Embryonic facial prominence (tissue), 1 donor: Measurements from ENCODE around the gene TMEM129.

Source experiments
- DNase-seq: peaks from one replicate; pipeline ENCODE4 v3.0.0-alpha.2; 2016; ENCODE audit errors: extremely low spot score

TMEM129 gene

GRCh38 chr4:1745165-1745564 is 24.0 kb upstream of the TMEM129 start:
- DNase-seq: no peak

- no peak for DNase-seq
These were observed 23.4 kb upstream of the TMEM129 start for GRCh38 chr4:1744552-1744951.

DNA sequence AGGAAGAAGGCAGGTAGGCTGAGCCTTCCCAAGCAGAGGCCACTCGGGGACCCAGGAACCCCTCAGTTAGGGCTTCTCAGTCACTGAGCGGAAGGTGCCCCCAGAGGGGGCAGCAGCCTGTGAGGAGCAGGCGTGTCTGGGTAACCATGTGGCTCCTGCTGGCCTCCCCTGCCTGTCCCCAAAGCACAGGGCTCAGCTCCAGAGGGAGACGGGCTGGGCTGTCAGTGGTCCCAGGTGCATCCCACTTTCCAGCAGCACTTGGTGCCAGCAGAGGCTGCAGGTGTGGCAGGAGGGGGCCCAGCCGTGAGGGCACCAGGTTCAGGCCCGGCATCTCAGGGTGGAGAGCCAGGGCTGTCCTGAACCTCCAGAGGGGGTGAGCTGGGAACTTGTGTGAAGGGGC is 22.9 kb upstream of the TMEM129 start:
- no peak for DNase-seq

GRCh38 chr4:1743551-1743950 is 22.4 kb upstream of the TMEM129 start:
- DNase-seq: no peak

GRCh38 chr4:1741208-1741607 is 20.1 kb upstream of the TMEM129 start:
- no peak for DNase-seq

DNA sequence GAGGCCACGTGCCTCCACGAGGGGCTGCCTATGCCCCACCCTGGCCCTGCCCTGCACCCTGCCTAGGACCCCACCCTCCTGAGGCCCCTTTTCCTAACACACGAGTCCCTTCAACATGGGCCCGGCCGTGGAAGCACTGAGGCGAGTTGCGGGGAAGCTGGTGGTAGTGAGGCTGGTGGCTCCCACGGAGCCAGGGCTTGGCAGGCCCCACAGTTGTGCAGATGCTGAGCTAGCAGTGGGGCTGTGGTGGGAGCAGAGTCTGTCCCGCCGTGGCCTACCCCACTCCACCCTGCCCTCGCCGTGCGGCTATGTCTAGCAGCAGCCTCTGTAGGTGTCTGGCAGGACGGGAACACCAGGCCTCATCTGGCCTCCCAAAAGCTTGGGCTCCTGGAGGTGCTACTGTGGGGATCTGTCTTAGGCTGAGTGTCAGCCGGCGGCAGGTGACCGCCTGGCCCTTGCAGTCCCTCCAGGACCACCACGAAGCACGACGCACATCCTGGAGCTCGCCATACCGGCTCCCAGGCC is 19.0 kb upstream of the TMEM129 start:
- no peak for DNase-seq

DNA sequence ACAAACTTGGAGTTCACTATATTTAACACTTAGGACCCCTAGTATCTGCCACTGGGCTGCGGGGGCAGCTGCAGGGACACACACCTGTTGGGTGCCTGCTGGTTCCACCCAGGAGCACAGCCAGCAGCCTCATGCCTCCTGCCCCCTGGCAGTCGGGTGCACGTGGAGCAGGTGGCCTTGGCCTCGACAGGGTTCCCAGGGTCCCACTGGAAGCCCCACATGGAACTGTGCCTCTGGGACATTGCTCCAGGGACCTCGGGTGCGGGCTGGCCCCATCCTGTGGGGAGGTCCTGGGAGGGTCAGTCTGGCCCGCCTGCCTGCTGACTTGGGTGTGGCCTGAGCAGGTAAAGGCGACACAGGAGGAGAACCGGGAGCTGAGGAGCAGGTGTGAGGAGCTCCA is 18.2 kb upstream of the TMEM129 start:
- DNase-seq: no peak

DNA sequence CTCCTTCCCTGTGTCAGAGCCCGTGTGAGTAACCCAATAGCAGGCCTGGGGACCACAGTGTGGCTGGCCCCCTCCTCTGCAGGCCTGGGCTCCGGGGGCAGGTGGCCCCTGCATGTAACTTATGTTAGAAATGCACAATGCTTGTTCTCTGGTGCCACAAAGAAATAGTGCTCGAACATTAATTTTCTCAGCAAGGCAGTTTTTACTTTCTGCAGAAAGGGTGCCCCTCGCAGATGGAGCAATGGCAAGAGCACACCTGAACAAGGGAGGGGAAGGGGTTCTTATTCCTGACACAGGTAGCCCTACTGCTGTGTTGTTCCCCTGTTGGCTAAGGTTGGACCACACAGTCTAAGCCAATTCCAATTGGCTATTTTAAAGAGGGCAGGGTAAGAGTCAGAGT is 17.3 kb upstream of the TMEM129 start:
- no peak for DNase-seq

DNA sequence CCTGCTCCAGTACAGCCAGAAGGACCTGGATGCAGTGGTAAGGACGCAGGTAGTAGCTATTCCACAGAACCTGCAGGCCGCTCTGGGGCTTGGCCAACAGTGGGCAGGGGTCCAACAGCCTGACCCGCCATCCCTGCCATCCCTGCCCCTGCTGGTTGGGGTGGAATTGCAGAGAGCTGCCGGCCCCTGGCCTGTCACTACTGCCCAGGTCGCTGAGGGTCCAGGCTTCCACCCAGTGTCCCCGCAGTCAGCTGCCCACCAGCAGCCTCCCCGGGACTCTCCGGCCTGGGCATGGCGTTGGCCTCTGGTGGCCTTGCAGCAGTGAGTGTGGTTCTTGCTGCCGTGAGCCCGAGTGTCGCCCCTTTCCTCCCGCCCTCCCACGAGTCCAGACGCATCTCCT is 16.5 kb upstream of the TMEM129 start:
- no peak for DNase-seq

GRCh38 chr4:1736812-1737211 is 15.7 kb upstream of the TMEM129 start:
- no peak for DNase-seq

GRCh38 chr4:1735215-1735614 is 14.1 kb upstream of the TMEM129 start:
- DNase-seq: no peak

DNA sequence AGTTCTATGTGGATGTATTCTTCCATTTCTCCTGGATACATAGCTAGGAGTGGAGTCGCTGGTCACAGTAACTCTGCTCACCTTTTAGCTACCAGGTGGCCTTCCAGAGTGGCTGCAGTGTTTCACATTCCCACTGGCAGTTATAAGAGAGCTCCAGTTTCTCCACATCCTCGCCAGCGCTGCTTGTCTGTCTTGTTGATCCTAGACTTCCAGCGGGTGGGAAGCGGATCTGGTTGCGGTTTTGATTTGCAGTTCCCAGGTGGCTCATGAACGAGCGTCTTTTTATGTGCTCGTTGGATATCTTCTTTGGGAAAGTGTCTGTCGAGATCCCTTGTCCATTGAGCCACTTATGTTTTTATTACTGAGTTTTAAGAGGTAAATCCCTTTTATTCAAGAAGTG is 11.8 kb upstream of the TMEM129 start:
- no peak for DNase-seq

- no peak for DNase-seq
These were observed 10.1 kb upstream of the TMEM129 start for GRCh38 chr4:1731180-1731579.

- no peak for DNase-seq
These were observed 9.5 kb upstream of the TMEM129 start for GRCh38 chr4:1730532-1731135.

- DNase-seq: no peak
These were observed 7.2 kb upstream of the TMEM129 start for GRCh38 chr4:1728061-1728980.

DNA sequence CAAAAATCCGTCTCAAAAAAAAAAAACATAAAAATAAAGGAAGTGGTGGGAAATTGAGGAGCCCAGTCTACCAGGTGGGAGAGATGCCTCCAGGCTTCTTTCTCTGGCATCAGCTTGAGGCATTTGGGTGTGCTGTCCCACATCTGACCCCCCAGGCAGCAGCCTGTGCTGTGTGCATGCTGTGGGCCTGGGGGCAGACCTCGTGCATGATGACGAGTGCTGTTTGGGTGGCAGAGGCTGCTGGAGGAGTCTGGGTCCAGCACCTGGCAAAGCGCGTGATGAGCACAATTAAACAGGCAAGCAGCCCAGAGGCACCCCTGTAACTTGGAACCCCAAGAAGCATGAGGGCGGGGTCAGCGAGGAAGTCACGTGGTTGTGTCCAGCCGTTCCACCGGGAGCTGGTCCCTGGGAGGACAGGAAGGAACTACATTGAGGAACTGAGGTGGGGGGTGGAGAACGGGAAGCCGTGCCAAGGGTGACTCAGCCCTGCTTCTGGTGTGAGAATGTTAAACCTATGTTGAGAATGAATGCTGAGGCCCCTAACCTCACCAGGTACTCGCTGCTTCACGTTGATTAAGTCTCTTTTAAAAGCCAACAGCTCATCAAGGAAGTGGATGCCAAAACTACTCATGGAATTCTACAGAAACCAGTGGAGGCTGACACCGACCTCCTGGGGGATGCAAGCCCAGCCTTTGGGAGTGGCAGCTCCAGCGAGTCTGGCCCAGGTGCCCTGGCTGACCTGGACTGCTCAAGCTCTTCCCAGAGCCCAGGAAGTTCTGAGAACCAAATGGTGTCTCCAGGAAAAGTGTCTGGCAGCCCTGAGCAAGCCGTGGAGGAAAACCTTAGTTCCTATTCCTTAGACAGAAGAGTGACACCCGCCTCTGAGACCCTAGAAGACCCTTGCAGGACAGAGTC is 6.3 kb upstream of the TMEM129 start:
- DNase-seq: no peak

DNA sequence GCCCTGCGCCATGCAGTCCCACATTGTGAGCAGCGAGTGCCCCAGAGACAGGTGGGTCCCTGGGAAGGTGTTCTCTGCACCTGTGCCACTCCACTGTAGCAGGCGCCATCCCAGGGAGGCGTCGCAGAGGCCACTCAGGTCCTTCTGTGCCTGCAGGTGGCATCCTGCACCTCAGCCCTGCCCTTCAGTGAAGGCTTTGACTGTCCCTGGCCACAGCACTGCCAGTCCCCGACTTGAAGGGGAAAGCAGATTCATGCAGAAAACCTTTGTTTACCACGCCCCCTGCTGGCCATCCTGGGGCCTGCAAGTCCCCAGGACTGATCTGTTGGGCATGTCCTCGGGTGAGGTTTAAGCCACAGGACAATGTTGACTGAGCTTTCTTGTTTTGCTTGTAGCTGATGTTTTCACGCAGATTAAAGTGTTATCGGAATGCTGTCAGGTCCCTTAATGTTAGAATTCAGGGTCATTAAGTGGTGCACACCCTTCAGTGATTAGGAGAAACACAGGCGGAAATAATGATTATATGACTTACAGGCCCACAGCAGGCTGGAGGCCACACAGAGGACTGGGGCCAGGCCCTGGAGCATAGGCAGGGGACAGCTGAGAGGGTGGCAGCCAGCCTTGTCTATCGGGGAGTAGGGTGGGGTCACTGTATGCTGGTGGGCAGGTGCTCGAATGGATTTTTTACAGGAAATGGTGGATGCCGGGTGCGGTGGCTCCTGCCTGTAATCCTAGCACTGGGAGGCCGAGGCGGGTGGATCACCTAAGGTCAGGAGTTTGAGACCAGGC is 5.2 kb upstream of the TMEM129 start:
- no peak for DNase-seq

- DNase-seq: no peak
These were observed 4.4 kb upstream of the TMEM129 start for GRCh38 chr4:1725521-1725920.

DNA sequence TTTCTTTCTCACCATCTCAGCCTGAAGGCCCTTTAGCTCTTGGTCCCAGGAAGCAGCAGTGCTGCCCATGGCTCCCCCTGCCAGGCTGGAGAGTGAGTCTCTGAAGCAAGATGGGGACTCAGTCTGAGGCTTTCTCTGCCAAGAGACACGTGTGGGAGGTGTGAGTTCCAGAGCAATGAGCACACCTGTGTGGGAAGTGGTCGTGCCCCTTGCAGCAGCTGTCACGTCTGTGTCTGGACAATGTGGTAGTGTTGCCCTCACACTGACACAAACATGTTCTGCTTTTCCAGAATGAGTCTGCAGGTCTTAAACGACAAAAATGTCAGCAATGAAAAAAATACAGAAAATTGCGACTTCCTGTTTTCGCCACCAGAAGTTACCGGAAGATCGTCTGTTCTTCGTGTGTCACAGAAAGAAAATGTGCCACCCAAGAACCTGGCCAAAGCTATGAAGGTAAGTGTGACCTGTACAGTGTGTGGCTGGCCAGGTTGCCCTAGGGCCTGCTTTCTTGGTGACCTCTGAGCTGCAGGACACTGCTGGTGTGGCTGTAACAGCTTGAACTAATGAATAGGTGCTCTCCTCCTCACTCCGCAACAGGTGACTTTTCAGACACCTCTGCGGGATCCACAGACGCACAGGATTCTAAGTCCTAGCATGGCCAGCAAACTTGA is 2.1 kb upstream of the TMEM129 start:
- DNase-seq: no peak

- DNase-seq: no peak
These were observed 1.5 kb upstream of the TMEM129 start for GRCh38 chr4:1722551-1723118.
